GM12872 (cell line): ENCODE data around the gene BIRC2.

Experiments
- TF ChIP-seq, protein P1 (sequence below): IDR thresholded peaks from 3 replicates; pipeline ENCODE4 v1.5.1; 2011; ENCODE audit warnings: low read depth, mild to moderate bottlenecking, low read length, moderate library complexity; ENCODE audit not compliant: insufficient read depth

Gene BIRC2

DNA sequence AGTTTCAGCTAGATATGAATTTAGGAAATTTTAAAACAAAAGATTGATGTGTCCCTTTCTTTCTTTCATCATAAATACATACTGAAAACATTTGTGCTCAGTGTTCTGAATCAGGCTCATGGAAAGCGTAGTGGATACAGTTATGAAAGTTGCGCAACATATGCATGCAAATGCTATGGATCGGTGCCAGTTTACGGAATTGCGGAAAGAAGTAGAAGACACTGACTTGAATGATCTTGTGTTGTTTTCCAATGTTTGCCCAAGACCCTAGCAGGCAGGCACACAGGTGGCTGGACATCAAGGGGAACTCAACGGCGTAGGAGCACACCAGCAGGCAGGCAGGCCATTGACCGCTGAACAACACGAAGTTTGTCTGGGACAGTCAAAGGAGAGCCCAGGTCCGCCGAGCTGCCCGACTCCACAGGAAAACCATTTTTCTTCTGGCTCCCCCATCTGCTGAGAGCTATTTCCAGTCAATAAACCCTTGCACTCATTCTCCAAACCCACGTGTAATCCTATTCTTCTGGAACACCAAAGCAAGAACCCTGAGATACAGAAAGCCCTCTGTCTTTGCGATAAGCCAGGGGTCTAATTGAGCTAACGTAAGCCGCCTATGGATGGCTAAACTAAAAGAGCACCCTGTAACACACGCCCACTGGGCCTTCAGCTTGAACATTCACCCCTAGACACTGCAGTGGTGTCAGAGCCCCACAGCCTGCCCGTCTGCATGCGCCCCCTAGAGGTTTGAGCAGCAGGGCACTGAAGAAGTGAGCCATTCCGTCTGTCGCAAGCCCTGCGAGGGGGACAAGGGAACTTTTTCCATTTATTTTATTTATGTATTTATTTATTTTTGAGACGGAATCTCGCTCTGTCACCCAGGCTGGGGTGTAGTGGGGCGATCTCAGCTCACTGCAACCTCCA lies 37.1 kb upstream of the BIRC2 start:
- TF ChIP-seq, protein P1, sequence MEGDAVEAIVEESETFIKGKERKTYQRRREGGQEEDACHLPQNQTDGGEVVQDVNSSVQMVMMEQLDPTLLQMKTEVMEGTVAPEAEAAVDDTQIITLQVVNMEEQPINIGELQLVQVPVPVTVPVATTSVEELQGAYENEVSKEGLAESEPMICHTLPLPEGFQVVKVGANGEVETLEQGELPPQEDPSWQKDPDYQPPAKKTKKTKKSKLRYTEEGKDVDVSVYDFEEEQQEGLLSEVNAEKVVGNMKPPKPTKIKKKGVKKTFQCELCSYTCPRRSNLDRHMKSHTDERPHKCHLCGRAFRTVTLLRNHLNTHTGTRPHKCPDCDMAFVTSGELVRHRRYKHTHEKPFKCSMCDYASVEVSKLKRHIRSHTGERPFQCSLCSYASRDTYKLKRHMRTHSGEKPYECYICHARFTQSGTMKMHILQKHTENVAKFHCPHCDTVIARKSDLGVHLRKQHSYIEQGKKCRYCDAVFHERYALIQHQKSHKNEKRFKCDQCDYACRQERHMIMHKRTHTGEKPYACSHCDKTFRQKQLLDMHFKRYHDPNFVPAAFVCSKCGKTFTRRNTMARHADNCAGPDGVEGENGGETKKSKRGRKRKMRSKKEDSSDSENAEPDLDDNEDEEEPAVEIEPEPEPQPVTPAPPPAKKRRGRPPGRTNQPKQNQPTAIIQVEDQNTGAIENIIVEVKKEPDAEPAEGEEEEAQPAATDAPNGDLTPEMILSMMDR, result peak; percentile 30; the same call in 2 of the 3 replicates

DNA sequence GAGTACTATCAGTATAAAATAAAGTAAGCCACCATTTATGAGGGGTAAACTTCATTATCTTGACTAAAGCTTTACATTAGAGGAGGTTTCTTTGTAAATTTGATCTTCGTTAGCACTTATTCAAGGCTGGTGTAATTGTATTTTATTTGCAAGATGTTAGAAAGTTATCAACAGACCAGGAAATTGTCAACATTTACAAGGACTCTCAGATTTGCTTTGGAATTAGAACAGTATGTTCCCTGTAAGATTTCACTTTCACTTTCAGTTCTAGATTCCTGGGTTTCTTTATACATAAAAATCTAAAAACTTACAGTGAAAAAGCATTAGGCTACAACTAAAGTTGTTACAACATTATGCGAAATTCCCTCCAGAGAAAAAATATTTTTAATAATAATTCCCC lies 34.3 kb upstream of the BIRC2 start:
- TF ChIP-seq, protein P1, result no peak

DNA sequence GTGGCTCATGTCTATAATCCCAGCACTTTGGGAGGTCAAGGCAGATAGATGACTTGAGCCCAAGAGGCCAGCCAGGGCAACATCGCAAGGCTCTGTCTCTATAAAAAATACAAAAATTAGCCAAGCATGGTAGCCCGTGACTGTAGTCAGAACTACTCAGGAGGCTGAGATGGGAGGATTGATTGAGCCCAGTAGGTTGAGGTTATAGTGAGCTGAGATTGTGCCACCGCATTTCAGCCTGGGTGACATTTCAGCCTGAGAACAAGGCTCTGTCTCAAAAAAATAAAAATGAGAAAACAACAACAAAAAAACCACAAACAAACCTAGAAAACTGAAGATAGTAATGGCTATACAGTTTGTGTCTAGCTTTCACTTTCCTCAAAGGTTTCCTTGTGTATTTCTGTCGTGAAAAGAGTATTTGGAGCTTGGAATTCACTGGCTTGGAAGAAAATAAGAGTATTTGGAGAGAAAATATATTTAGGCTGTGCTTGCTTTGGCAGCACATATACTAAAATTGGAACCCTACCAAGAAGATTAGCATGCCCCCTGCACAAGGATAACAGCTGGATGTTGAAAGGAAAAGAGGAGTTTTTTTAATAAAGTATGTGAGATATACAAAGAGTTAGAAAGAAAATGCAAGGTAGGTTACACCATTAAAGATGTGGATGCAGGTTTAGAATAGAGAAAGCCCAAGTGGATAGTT lies 33.6 kb upstream of the BIRC2 start:
- TF ChIP-seq, protein P1, result no peak

DNA sequence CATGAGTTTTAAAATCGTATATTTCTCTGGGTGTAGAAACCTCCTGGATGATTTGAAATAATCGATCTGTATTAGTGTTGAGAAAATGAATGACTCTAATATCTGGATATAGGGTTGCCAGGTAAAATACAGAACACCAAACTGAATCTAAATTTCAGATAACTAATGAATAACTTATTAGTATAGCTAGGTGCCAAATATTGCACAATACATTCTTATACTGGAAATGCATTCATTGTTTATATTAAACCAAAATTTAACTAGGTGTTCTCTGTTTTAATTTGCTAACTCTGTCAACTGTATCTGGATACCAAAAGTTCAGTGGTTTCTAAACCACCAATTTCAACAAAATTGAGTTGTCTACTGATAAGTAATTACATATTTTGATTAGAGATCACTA lies 32.2 kb upstream of the BIRC2 start:
- TF ChIP-seq, protein P1, result no peak

DNA sequence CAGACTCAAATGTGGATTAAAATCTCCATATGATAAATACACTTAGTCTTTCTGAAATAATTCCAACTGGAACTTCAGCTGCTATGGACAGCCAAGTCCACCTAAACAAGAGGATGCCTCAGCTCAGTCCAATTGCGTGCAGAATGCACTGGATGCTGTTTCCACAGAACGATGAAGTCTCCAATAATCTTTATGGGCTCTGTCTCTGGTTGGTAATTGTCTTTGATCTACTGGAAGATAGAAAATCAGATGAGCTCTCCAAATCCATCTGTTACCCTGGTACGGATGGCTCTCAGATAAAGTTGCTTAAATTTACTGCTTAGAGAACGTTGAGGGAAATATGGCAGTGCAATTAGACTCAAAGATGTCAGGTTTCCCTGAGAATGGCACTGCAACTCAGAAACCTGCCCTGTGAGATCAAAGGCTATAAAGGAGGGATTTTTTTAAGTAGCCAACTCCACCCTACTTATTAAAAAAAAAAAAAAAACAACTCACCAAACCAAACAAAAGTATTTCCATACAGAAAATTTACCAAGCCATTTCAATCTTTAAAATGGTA lies 30.6 kb upstream of the BIRC2 start:
- TF ChIP-seq, protein P1, result no peak

DNA sequence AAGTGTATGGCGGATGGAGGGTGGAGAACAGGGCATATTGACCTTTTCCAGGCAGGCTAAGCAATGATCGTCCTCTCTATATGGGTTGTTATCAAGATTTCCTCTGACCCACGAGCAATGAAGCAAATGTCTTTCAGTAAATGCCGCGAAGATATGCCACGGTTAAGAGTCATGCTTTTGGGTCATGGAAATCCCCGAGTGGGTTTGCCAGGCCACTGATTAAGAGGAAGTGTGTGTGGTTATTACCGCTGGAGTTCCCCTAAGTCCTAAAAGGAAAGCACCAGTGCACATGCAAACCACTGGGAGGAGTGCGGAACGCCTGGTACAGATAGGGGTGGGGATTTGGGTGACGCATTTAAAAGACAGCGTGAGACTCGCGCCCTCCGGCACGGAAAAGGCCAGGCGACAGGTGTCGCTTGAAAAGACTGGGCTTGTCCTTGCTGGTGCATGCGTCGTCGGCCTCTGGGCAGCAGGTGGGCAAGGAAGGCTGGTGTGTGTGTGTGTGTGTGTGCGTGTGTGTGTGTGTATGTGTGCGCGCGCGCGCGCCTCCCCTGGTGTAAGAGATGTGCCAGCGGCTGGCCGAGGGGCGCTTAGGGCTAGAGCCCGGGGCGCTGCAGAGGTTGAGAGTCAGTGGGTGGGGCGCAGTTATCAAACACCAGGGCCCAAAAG lies 29.8 kb upstream of the BIRC2 start, which contains the start of gene BIRC3:
BIRC3 (plus strand) TSS at position 386 of the 669 bp plus-strand sequence. CDS start 7,026 bp downstream, outside the sequence.
- TF ChIP-seq, protein P1, result 0 out of 3 replicates have a peak, but pooled peaks have one; percentile 15

DNA sequence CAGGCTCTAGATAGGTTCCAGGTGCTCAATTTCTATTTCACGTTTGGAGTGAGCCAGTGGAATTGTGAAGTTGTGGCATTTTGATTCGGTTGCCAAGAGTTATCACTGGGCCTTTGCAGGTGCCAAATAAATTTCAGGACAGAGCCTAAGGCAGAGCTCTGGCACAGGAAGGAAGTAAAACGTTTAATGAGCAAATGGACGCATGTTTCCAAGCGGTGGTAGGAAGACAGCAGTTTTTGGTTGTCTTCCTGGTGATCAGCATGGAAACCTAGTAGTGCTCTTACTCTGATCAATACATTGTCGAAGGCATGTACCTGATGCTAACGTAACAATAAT lies 29.3 kb upstream of the BIRC2 start:
- TF ChIP-seq, protein P1, result no peak
